Right lobe of liver (tissue), 4 donors: ENCODE results near the gene TBCEL.

ENCODE experiments used
- POLR2A ChIP-seq: fragments of 450-650 bp; IDR thresholded peaks from one replicate; pipeline ENCODE4 v1.6.1; 2017; ENCODE audit warnings: antibody characterized with exemption, mild to moderate bottlenecking
- TF ChIP-seq, protein P1 (sequence below), 4 donors: fragments of 200-600 bp in 3 of 4; fragments of 450-650 bp in 1 of 4; IDR thresholded peaks; one replicate each; pipeline versions ENCODE4 v1.5.1 to v1.8.0; 2016 to 2022; ENCODE audit warnings: antibody characterized with exemption in 4 of 4, mild to moderate bottlenecking in 2 of 4
- donor health status: DM: no; HTN: no; CAD: no.
- donor health status: DM: no; HTN: no; CAD: no.
- donor health status: DM: no; HTN: yes; CAD: no.

GRCh38 chr11:121100943-121101342 is 77.0 kb downstream of the TBCEL start, which contains the start of gene TECTA:
- TF ChIP-seq, protein P1, sequence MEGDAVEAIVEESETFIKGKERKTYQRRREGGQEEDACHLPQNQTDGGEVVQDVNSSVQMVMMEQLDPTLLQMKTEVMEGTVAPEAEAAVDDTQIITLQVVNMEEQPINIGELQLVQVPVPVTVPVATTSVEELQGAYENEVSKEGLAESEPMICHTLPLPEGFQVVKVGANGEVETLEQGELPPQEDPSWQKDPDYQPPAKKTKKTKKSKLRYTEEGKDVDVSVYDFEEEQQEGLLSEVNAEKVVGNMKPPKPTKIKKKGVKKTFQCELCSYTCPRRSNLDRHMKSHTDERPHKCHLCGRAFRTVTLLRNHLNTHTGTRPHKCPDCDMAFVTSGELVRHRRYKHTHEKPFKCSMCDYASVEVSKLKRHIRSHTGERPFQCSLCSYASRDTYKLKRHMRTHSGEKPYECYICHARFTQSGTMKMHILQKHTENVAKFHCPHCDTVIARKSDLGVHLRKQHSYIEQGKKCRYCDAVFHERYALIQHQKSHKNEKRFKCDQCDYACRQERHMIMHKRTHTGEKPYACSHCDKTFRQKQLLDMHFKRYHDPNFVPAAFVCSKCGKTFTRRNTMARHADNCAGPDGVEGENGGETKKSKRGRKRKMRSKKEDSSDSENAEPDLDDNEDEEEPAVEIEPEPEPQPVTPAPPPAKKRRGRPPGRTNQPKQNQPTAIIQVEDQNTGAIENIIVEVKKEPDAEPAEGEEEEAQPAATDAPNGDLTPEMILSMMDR (IDR thresholded peaks at IDR 0.05) = no peak
- no peak for TF ChIP-seq POLR2A
